Gastrocnemius medialis (tissue), 4 donors: ENCODE measurements around the gene RAB3A. TPM values are rescaled to one million over a fixed set of nuclear protein-coding genes. Genes with fewer than 3 reads are reported as not detected.
A peak's percentile ranks its signal among the peaks of the same experiment; 100 is the strongest.

Source experiments
- ATAC-seq, 2 donors: fragments of 150-250 bp; one replicate each; pipeline ENCODE4 v1.9.1; 2016
- DNase-seq, 2 donors: peaks; one replicate each; pipeline ENCODE4 v3.0.0-alpha.2; 2019
- H3K27ac ChIP-seq, 4 donors: fragments of 200-600 bp; sonication (generic); 1 replicate in 1 of 4; 2 replicates in 3 of 4; pipeline ENCODE4 v1.5.1; 2016 to 2018; ENCODE audit warnings: mild to moderate bottlenecking in 2 of 4, moderate library complexity in 1 of 4
- H3K27me3 ChIP-seq, 3 donors: fragments of 200-600 bp; sonication (generic) in 2 of 3; 1 replicate in 1 of 3; 2 replicates in 2 of 3; pipeline versions ENCODE4 v1.5.1 to v1.6.0; 2016 to 2019; ENCODE audit warnings: mild to moderate bottlenecking in 1 of 3, moderate library complexity in 1 of 3
- H3K36me3 ChIP-seq, 2 donors: fragments of 200-600 bp; sonication (generic) in 1 of 2; one replicate each; pipeline ENCODE4 v1.5.1; 2017 to 2018
- H3K4me1 ChIP-seq, 2 donors: fragments of 200-600 bp; sonication (generic) in 1 of 2; one replicate each; pipeline ENCODE4 v1.5.1; 2016 to 2017; ENCODE audit warnings: mild to moderate bottlenecking in 2 of 2
- H3K4me3 ChIP-seq, 4 donors: fragments of 200-600 bp; sonication (generic) in 3 of 4; 1 replicate in 1 of 4; 2 replicates in 3 of 4; pipeline ENCODE4 v1.5.1; 2016 to 2019; ENCODE audit warnings: mild to moderate bottlenecking in 2 of 4
- H3K9me3 ChIP-seq, 3 donors: fragments of 200-600 bp; sonication (generic) in 2 of 3; 1 replicate in 1 of 3; 2 replicates in 2 of 3; pipeline ENCODE4 v1.5.1; 2016 to 2019
- POLR2A ChIP-seq, 2 donors: fragments of 450-650 bp; IDR thresholded peaks; one replicate each; pipeline ENCODE4 v1.6.1; 2017; ENCODE audit warnings: antibody characterized with exemption in 2 of 2, mild to moderate bottlenecking in 2 of 2, moderate library complexity in 2 of 2
- in situ Hi-C, 4 donors: fragments of 200-750 bp; cut with MboI; loops; one replicate each; pipeline versions ENCODE4 v1.15.0 to v1.8.0; 2017; ENCODE audit warnings: low sequenced_read_pairs in 4 of 4
- intact Hi-C: fragments of 100-400 bp; cut with DNase I; formaldehyde crosslinking; loops from one replicate; pipeline ENCODE4 v1.15.1; 2023; ENCODE audit warnings: low total_unique reads
- total RNA-seq, 4 donors: library from RNA; depleted of rRNA; stranded (reverse); fragments of >200 nt; gene quantifications; one replicate each; pipeline versions ENCODE4 v1.1.0 to v1.2.3, GENCODE V29; 2016
- TF ChIP-seq, protein P1 (sequence below), 5 experiments: fragments of 450-650 bp in 3 of 5; fragments of 200-600 bp in 2 of 5; sonication (generic) in 2 of 5; IDR thresholded peaks in 4 of 5; conservative IDR thresholded peaks in 1 of 5; 1 replicate in 4 of 5; 2 replicates in 1 of 5; pipeline ENCODE4 v1.5.1; 2016 to 2019; ENCODE audit warnings: antibody characterized with exemption in 5 of 5, mild to moderate bottlenecking in 3 of 5, moderate library complexity in 3 of 5

Gene RAB3A, protein sequence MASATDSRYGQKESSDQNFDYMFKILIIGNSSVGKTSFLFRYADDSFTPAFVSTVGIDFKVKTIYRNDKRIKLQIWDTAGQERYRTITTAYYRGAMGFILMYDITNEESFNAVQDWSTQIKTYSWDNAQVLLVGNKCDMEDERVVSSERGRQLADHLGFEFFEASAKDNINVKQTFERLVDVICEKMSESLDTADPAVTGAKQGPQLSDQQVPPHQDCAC
- total RNA-seq, result 1 to 10 TPM in 1 of 4 donors, under 1 TPM in 1, not detected in 2; 0.51 to 2.3 TPM

DNA sequence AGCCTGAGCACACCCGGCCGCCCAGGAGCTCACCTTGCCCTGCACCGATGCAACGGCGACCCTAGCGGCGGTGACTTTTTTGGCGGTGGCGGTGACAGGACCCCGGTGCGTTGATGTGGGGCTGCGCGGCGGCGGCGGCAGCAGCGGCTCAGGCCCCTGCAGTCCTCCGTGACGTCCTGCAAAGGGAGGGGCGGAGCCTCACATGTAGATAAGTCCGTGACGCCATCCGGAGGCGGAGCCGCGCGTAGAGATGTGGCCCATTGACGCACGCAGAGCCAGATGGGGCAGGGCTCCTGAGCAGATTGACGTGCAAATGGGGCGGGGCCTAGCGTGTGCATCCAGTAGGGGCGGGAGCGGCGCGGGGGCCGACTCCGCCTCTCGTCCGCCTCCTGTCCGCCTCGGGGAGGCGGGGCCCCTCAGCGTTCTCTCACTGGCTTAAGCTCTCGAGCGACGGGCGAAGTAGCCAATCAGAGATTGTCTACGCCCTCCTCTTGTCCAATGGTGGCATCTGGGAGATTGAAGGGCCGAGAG is at the start of gene RAB3A:
Gene RAB3A (minus strand): TSS at position 180 of the 531 bp plus-strand sequence. CDS start 1,302 bp downstream, outside the sequence.
- Histone ChIP-seq H3K4me1 (peaks cover 6 to 19% of the 10 kb centered on the region in 2 donors), H3K36me3 (no peaks in the 10 kb centered on the region), H3K27me3 (no peaks in the 10 kb centered on the region), H3K4me3 (peak within 1 kb of the TSS; percentile 74 to 91 (median 80)), H3K9me3 (no peaks in the 10 kb centered on the region), H3K27ac (peak within 1 kb of the TSS; percentile 98 to 100 (median 100))
- intact Hi-C loops (loop anchor here (1.0 to 10.0 kb wide), 6 partner anchors 11 to 211 kb away; partner anchors contain the start of genes ARRDC2, IQCN, MPV17L2 and SSBP4), in situ Hi-C loops (no loop called here)
- ATAC-seq (peak; percentile 93), DNase-seq (peak; percentile 100)
- TF ChIP-seq, protein P1, sequence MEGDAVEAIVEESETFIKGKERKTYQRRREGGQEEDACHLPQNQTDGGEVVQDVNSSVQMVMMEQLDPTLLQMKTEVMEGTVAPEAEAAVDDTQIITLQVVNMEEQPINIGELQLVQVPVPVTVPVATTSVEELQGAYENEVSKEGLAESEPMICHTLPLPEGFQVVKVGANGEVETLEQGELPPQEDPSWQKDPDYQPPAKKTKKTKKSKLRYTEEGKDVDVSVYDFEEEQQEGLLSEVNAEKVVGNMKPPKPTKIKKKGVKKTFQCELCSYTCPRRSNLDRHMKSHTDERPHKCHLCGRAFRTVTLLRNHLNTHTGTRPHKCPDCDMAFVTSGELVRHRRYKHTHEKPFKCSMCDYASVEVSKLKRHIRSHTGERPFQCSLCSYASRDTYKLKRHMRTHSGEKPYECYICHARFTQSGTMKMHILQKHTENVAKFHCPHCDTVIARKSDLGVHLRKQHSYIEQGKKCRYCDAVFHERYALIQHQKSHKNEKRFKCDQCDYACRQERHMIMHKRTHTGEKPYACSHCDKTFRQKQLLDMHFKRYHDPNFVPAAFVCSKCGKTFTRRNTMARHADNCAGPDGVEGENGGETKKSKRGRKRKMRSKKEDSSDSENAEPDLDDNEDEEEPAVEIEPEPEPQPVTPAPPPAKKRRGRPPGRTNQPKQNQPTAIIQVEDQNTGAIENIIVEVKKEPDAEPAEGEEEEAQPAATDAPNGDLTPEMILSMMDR (IDR thresholded peaks at IDR 0.05 in 4 of 5, conservative IDR thresholded peaks at IDR 0.05 in 1 of 5), result no peak
- TF ChIP-seq POLR2A (IDR thresholded peaks at IDR 0.05), result no peak

DNA sequence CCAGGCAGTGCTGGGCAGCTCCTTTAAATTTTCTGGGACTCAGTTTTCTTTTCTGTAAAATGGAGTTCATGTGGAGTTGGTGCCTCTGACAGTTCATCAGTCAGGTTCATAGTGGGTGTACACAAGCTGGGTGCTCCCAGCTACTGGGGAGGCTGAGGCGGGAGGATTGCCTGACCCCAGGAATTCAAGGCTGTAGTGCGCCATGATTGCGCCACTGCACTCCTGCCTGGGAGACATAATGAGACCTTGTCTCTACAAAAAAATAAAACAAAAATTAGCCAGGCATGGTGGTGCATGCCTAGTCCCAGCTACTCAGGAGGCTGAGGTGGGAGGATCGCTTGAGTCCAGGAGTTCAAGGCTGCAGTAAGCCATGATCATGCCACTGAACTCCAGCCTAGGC is 49.3 kb upstream of the RAB3A start:
- Histone ChIP-seq H3K27ac (no peak overlapping the region), H3K4me1 (no peaks in the 10 kb centered on the region), H3K4me3 (no peak overlapping the region), H3K9me3 (no peaks in the 10 kb centered on the region), H3K27me3 (no peaks in the 10 kb centered on the region), H3K36me3 (no peaks in the 10 kb centered on the region)
- in situ Hi-C loops, result loop anchor here in 2 of 4 donors (5.0 to 25.0 kb wide), 3 partner anchors 41 to 159 kb away; partner anchors contain the start of gene SSBP4 (in 2 of the 2)
- no peak for ATAC-seq
- intact Hi-C loops, result loop anchor here (2.0 to 10.0 kb wide), 3 partner anchors 92 to 152 kb away; no protein-coding TSS in a partner anchor
- no peak for DNase-seq
- no peak for TF ChIP-seq POLR2A (IDR thresholded peaks at IDR 0.05)
- TF ChIP-seq, protein P1 (IDR thresholded peaks at IDR 0.05 in 4 of 5, conservative IDR thresholded peaks at IDR 0.05 in 1 of 5), result no peak

DNA sequence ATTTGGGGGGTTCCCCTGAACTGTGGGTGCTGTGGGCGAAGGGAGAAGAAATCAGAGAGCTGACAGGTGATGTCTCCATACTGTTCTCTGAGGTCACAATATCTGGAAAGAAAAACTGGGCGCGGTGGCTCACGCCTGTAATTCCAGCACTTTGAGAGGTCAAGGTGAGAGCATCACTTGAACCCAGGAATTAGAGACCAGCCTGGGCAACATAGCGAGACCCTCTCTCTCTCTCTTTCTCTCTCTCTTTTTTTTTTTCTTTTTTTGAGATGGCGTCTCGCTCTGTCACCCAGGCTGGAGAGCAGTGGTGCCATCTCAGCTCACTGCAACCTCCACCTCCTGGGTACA is 48.5 kb upstream of the RAB3A start:
- Histone ChIP-seq H3K9me3 (no peaks in the 10 kb centered on the region), H3K36me3 (no peaks in the 10 kb centered on the region), H3K4me3 (no peak overlapping the region), H3K27ac (no peak overlapping the region), H3K27me3 (no peaks in the 10 kb centered on the region), H3K4me1 (no peaks in the 10 kb centered on the region)
- in situ Hi-C loops (loop anchor here in 2 of 4 donors (5.0 to 25.0 kb wide), 3 partner anchors 40 to 160 kb away; partner anchors contain the start of gene SSBP4 (in 2 of the 2)), intact Hi-C loops (loop anchor here (1.0 to 10.0 kb wide), 5 partner anchors 44 to 152 kb away; no protein-coding TSS in a partner anchor)
- no peak for TF ChIP-seq POLR2A (IDR thresholded peaks at IDR 0.05)
- TF ChIP-seq, protein P1 (IDR thresholded peaks at IDR 0.05 in 4 of 5, conservative IDR thresholded peaks at IDR 0.05 in 1 of 5), result no peak
- DNase-seq (no peak), ATAC-seq (no peak)

DNA sequence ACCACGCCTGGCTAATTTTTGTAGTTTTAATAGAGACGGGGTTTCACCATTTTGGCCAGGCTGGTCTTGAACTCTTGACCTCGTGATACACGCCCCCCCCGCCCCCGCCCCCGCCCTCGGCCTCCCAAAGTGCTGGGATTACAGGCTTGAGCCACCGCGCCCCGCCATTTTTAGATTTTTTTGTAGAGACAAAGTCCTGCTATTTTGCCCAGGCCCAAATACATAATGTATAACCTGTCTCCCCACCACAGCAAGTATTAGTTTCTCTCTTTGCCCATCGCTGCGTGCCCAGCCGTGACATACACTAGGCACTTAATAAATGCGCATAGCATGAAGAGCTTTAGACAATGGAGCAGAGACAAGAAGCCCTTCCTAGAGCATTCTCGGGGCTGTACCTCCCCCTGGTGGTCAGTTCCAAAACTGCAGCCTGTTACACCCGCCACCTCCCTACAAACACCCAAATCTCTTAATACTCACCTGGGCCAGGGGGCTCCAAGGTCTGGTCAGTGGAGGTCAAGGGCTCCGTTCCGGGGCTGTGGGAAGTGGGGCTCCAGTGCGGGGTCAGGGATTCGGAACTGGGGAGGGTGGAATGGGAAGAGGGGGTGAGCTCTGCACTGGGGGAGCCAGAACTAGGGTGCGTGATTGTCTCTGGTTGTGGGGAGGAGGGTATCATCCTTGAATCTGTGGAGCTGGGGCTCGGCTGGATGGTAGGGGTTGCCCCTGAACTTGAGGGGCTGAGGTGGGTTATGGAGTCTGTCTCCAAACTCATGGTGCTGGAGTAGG is 47.9 kb upstream of the RAB3A start:
- TF ChIP-seq POLR2A (IDR thresholded peaks at IDR 0.05), result no peak
- TF ChIP-seq, protein P1 (IDR thresholded peaks at IDR 0.05 in 4 of 5, conservative IDR thresholded peaks at IDR 0.05 in 1 of 5), result peak; percentile 94 to 98 (median 97)

More for the DNA sequence above, 47.9 kb upstream of the RAB3A start:
- ATAC-seq (peak; percentile 84 to 87), DNase-seq (peak; percentile 15 to 66)
- Histone ChIP-seq H3K27me3 (no peaks in the 10 kb centered on the region), H3K4me3 (no peak overlapping the region), H3K36me3 (no peaks in the 10 kb centered on the region), H3K9me3 (no peaks in the 10 kb centered on the region), H3K4me1 (no peaks in the 10 kb centered on the region), H3K27ac (no peak overlapping the region)
- in situ Hi-C loops (loop anchor here in 2 of 4 donors (5.0 to 25.0 kb wide), 3 partner anchors 39 to 161 kb away; partner anchors contain the start of gene SSBP4 (in 2 of the 2)), intact Hi-C loops (loop anchor here (1.0 to 10.0 kb wide), 5 partner anchors 43 to 153 kb away; no protein-coding TSS in a partner anchor)
